ENCODE data around the gene TMEM18. TPM values are rescaled to one million over a fixed set of nuclear protein-coding genes. Genes with fewer than 3 reads are reported as not detected.

The TMEM18 gene
- total RNA-seq, 1 donor from 2014 or later, result 10.3 TPM

- intact Hi-C loops (cut with DNase I), result no loop called here
- no peak for DNase-seq
- no peak for ATAC-seq (ENCODE audit: poor library complexity)
These were observed 33.4 kb downstream of the TMEM18 start for GRCh38 chr2:643761-644160.

- ATAC-seq (ENCODE audit: poor library complexity) (no peak), DNase-seq (no peak)
- intact Hi-C loops (cut with DNase I), result no loop called here
These were observed 33.9 kb downstream of the TMEM18 start for GRCh38 chr2:643334-643733.

DNA sequence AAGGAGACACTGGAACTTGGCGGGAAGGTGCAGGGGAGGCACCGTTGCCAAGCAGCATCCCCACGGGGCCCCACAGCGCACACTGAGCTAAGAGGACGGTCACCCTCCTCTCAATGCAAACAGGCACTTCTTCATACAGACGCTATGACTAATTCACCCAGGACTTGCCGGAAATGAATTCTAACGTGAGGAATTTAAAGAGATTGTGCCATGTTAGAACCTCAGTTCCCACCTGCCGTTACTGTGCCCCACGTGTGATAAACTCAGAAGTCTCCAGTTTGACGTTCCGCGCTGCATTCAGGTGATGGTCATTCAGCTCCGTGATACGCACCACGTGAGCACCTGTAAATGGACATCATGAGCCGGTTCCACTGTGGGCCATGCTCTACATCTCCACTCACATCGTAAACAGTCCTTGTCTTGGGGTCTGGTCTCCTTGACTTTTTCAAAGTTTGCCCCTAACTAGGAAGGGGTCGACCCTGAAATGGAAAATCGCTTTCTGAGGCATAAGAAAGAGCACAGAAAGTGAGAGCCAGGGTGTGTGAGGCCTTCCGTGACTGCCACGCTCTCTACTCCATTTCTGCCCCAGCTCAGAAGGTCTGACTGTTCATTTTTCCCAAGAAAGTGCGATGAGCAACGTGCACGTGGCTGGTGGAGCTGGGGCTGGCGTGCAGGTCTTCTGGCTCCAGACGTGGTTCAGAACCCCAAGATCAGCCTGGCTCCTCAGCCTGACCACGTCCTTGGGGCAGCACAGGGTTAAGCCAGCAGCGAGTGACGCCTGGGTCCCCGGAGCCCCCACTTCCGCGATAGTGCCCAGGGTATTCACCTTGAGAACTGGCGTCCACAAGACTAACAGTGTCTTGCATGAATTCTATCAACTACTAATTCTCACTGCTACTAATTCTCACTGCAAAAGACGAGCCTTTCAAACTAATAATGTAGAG is 35.1 kb downstream of the TMEM18 start:
- intact Hi-C loops (cut with DNase I), result no loop called here
- DNase-seq, result no peak
- no peak for ATAC-seq (ENCODE audit: poor library complexity)

GRCh38 chr2:641164-641871 is 35.9 kb downstream of the TMEM18 start:
- intact Hi-C loops (cut with DNase I), result no loop called here
- ATAC-seq (ENCODE audit: poor library complexity), result no peak
- DNase-seq, result no peak

DNA sequence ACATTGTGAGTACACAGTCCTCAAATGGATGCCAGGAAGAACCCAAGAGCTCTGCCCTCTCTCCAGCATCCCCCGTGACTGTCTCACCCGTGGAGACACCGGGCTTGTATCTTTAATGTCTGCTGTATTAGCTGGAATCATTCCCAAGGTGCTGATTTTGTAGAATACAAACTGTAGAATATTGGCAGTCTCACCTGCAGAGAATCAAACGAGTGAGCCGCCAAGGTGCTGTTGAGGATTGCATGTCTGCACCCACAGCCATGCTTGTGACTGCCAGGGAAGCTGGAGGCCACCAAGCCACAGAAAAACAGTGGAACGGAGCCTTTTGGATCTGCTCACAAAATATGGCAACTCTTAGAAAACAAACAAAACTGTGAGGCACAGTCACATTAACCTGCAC is 37.5 kb downstream of the TMEM18 start:
- DNase-seq (no peak), ATAC-seq (ENCODE audit: poor library complexity) (no peak)
- intact Hi-C loops (cut with DNase I), result no loop called here

DNA sequence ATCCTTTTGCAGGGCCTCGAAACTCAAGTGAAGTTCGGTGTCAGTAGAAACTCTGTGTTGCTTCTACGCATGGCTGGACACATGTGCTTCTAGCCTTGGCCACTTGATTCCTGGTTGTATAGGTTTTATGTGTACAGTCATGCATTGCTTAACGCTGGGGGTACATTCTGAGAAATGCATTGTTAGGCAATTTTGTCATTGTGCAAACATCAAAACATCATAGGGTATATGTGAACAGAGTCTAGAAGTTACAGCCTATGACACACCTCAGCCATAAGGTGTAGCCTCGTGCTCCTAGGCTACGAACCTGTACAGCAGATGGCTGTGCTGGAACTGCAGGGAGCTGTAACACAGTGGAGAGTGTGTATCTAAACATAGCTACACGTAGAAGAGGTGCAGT is 39.4 kb downstream of the TMEM18 start:
- DNase-seq, result no peak
- intact Hi-C loops (cut with DNase I), result no loop called here
- ATAC-seq (ENCODE audit: poor library complexity), result no peak

DNA sequence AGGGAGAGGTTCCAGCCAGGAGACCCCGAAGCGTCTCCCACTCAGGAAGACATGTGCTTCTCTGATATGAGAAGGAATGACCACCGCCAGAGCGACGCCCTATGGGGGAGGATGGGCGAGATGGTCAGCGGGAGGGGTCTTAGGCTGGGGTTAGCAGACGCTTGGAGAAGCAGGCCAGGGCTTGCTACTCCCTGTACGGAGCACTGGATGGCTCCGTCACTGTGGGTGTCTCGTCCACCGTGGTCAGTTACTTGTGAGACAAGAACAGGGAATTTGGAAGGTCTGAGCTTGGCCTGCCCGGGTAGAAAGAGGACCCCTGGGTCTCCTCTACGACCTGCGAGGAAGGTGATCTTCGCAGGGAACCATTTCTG is 39.8 kb downstream of the TMEM18 start:
- ATAC-seq (ENCODE audit: poor library complexity) (no peak), DNase-seq (no peak)
- intact Hi-C loops (cut with DNase I), result no loop called here

- intact Hi-C loops (cut with DNase I), result no loop called here
- DNase-seq (peak; percentile 86), ATAC-seq (ENCODE audit: poor library complexity) (peak; percentile 89)
These were observed 40.4 kb downstream of the TMEM18 start for GRCh38 chr2:636641-637405.

DNA sequence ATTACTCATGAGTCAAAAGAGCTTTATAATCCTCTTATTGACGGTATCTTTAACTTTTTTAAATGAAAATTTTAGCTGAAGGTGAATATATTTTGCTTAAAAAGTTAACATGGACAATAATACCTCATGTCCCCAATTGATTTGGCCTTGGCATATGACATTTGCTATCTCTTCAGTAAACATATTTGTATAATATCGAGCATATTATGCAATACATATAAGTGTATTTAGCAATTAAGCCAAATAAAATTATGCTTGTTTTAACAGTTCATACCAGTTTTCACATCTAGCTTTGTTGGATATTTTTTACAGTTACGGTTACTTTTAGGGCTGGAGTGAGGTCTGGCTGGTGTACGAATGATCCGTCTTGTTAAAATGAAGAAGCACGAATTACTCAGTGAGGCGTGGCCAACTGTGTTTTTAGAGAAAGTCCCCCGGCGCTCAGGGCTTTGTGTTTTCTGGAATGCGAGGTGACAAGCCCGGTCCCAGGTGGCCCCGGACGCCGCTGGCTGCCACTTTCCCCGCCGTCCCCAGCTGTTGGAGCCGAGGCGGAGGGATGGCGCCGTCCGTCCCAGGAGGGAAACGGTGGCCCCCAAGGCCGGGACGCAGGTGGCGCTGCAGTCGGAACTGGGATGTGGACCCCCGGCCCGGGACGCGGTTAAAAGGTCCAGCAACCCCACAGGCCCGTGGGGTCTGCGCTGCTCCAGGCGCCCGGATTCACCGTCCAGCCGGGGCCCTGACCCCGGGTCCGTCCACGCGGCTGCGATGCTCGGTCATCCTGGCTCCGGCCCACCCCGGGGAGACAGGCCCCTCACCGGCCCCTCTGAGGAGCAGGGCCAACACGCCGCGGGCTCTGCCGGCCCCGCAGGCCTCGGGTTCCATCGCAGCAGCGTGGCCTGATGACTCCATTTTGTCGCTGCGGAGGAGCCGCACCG is 41.3 kb downstream of the TMEM18 start:
- DNase-seq (no peak), ATAC-seq (ENCODE audit: poor library complexity) (no peak)
- intact Hi-C loops (cut with DNase I), result no loop called here

DNA sequence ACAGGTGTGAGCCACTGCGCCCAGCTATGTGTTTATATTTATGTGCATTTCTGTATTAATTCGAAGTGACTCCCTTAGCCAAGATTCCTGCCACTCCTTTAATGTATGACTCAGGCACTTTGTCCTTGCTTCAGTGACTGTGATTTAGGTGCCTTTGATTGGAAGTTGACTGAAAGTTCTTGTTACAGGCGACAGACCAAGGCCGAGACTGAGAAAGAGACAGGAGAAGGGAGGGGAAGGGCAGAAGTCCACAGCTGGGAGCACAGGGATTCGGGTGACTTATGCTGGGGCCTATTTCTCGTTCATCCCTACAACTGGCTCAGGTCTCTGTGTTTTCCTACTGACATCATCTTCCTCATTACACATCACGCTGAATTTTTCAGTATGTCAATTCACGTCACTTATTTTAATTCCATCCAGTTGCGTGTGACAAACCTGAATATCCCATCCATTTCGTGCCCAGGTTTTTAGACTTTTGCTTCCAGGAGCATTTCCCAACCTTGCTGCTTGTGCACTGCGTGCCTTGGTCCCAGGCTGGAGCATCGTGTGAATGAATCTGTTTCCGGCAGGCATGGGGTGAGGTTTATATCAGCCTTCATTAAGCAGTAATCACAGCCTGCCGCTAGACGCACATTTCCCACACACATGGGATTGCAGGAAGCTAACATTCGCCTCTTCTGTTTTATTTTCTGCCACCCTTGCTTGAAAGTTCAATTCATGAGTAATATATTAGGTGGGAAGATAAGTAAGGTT is 42.4 kb downstream of the TMEM18 start:
- intact Hi-C loops (cut with DNase I), result no loop called here
- ATAC-seq (ENCODE audit: poor library complexity), result no peak
- no peak for DNase-seq

- intact Hi-C loops (cut with DNase I), result no loop called here
- no peak for DNase-seq
- ATAC-seq (ENCODE audit: poor library complexity), result no peak
These were observed 43.2 kb downstream of the TMEM18 start for GRCh38 chr2:634041-634440.

- DNase-seq, result no peak
- no peak for ATAC-seq (ENCODE audit: poor library complexity)
- intact Hi-C loops (cut with DNase I), result no loop called here
These were observed 43.8 kb downstream of the TMEM18 start for GRCh38 chr2:633371-633770.

- no peak for DNase-seq
- no peak for ATAC-seq (ENCODE audit: poor library complexity)
- intact Hi-C loops (cut with DNase I), result no loop called here
These were observed 44.7 kb downstream of the TMEM18 start for GRCh38 chr2:632471-632870.

DNA sequence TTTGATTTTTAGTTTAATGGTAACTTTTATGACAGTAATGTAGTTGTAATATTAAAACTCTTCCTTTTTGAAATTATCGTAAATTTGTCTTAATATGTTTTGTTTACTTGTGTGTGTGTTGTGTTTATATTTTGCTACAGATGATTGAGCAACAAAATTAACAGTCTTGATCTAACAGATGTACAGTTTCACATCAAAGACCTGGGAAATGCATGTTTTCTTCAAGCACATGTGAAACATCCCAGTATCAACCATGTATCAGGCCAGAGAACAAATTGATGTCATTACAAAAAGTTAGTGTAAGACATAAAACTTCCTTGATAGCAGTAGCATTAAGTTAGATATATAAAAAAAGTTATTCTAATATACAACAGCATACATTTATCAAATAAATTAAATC is 45.5 kb downstream of the TMEM18 start:
- no peak for ATAC-seq (ENCODE audit: poor library complexity)
- intact Hi-C loops (cut with DNase I), result no loop called here
- no peak for DNase-seq

DNA sequence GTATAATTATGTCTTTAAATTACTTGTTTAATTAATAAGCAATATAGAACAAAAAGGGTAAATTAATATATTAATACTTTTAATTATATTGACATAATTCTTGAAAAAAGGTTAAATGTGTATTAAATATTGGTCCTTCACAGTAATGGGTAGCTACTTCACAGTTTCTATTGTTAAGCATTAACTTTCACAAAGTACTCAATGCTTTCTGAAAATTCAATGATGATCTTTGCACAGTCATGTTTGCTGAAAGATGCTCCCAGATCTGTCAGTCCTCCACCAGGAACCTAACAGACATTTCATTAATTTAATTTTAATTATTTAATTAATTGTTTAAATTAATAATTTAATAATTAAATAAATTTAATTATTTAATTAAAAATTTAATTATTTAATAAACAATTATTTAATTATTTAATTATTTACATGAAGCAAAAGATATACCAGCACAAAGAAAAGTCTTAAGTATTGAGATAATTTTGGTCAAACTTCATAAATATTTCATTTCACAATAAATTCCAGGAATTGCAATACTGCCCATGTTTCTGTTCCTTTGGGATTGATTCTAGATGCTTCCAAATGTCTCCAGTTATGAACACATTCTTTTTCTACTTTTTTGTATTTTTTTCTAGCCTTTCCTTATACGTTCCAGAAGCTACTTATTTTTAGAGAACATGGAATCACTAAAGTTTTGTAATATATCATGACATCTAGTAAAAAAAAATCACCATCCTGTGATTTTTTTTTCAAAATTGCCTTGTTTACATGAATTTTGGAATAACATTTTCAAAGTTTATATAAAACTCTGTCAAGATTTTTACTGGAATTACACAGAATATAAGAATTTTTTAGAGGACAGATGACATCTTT is 46.5 kb downstream of the TMEM18 start:
- ATAC-seq (ENCODE audit: poor library complexity) (no peak), DNase-seq (no peak)
- intact Hi-C loops (cut with DNase I), result no loop called here

- intact Hi-C loops (cut with DNase I), result no loop called here
- DNase-seq (no peak), ATAC-seq (ENCODE audit: poor library complexity) (no peak)
These were observed 47.2 kb downstream of the TMEM18 start for GRCh38 chr2:629961-630360.

DNA sequence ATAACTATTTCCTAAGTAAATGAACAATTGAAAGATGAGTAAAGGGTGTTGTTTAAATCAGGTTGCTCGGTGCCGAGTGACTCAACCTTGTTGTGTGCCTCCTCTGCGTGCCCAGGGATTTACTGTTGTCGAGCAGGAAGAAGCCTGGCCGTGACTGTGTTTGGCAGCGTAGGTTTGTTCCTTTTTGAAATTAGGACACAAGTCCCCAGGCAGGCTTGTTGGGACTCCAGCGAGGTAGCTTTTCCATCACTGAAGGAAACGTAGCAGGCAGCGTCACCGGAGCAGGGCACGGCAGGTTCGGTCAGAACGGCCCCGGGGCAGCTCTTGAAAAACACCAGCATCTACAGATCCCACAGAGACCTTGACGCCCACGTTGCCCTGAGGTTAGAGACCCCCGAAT is 48.6 kb downstream of the TMEM18 start:
- no peak for ATAC-seq (ENCODE audit: poor library complexity)
- intact Hi-C loops (cut with DNase I), result no loop called here

More for the DNA sequence above, 48.6 kb downstream of the TMEM18 start:
- no peak for DNase-seq
